Karpas-422 (cell line): ENCODE measurements around the gene FOXO3B. TPM values are rescaled to one million over a fixed set of nuclear protein-coding genes. Genes with fewer than 3 reads are reported as not detected.
"Not testable (repeated sequence)": the region's sequence is repeated elsewhere in the genome, so short reads cannot be mapped to it uniquely, and the experiment has no call there.

Experiments used
- DNase-seq: peaks from one replicate; pipeline ENCODE4 v3.0.0-alpha.2; 2015
- H2AFZ ChIP-seq: fragments of 200-600 bp; sonication (generic); 2 replicates; pipeline ENCODE4 v1.6.1; 2014; ENCODE audit warnings: antibody characterized with exemption, low read length, mixed read lengths
- H3K27ac ChIP-seq: fragments of 200-600 bp; sonication (generic); 2 replicates; pipeline ENCODE4 v1.5.1; 2014; ENCODE audit warnings: mild to moderate bottlenecking, low read length, moderate library complexity
- H3K27me3 ChIP-seq: fragments of 200-600 bp; sonication (generic); 2 replicates; pipeline ENCODE4 v1.6.1; 2014; ENCODE audit warnings: low read length, mixed read lengths
- H3K36me3 ChIP-seq: fragments of 200-600 bp; sonication (generic); 2 replicates; pipeline ENCODE4 v1.6.1; 2014; ENCODE audit warnings: low read length, mixed read lengths; ENCODE audit not compliant: insufficient read depth
- H3K4me1 ChIP-seq: fragments of 200-600 bp; sonication (generic); 2 replicates; pipeline ENCODE4 v1.6.1; 2014; ENCODE audit warnings: mild to moderate bottlenecking, low read length, mixed read lengths
- H3K4me2 ChIP-seq: fragments of 200-600 bp; sonication (generic); 2 replicates; pipeline ENCODE4 v1.6.1; 2014; ENCODE audit warnings: low read length, low read depth, mild to moderate bottlenecking; ENCODE audit not compliant: poor library complexity, severe bottlenecking
- H3K4me3 ChIP-seq: fragments of 200-600 bp; sonication (generic); 2 replicates; pipeline ENCODE4 v1.5.1; 2014; ENCODE audit warnings: mild to moderate bottlenecking, antibody characterized with exemption, low read length, mixed read lengths
- H3K79me2 ChIP-seq: fragments of 200-600 bp; sonication (generic); 2 replicates; pipeline ENCODE4 v1.6.1; 2014; ENCODE audit warnings: mild to moderate bottlenecking, low read length, mixed read lengths
- H3K9ac ChIP-seq: fragments of 200-600 bp; sonication (generic); 2 replicates; pipeline ENCODE4 v1.6.0; 2014; ENCODE audit warnings: low read length
- H3K9me2 ChIP-seq: fragments of 200-600 bp; sonication (generic), shearing (Covaris generic); replicated peaks from 2 replicates; pipeline ENCODE4 v1.6.0; 2014; ENCODE audit warnings: mild to moderate bottlenecking, low read length, moderate library complexity; ENCODE audit not compliant: insufficient read depth
- H3K9me3 ChIP-seq: fragments of 300-700, 200-600 bp; sonication (generic); 2 replicates; pipeline ENCODE4 v1.6.1; 2014; ENCODE audit warnings: low read length, mixed read lengths
- H4K20me1 ChIP-seq: fragments of 200-600 bp; sonication (generic); 2 replicates; pipeline ENCODE4 v1.6.1; 2014; ENCODE audit warnings: mild to moderate bottlenecking, antibody characterized with exemption, low read length, low read depth; ENCODE audit not compliant: insufficient read depth
- total RNA-seq: library from RNA; depleted of rRNA; stranded (reverse); fragments of >200 nt; shearing (Covaris generic); gene quantifications from 2 replicates; pipeline ENCODE4 v1.2.3, GENCODE V29; 2014; ENCODE audit warnings: low replicate concordance

FOXO3B gene
- total RNA-seq, 1 experiment from 2014 or later: 3.8 TPM

DNA sequence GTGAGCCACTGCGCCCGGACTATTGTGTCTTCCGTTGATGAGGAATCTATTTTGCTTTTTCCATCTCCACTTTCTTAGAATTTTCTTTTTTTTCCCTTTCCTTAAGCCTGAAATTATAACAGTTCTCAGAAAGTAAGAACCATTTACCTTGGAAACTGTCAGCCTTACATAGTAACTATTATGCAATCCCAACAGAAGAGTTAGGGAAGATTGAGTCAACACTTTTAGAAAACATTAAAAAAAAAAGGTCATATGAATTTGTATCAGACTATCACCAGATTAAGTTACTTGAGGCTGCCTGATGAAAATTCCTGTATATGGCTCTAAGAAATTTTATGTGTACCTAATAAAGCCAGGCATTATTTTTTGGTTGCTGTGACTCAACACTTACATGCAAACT, 26.1 kb upstream of the FOXO3B start:
- not testable (repeated sequence) for H3K9ac ChIP-seq

DNA sequence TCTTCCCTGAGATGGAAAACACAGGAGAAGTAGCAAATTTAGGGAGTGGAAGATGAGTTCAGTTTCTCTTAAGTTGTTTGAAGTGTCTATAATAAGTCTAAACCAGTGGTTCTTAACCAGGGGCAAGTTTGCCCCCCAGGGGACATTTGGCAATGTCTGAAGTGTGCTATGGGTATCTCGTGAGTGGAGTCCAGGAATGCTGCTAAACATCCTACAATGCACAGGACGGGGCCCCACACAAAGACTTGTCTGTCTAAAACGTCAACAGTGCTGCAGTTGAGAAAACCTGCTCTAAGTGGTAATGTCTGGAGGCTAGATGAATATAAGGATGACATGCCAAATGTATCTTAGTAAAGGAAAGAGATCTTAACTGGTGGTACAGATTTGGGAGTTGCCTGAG, 23.8 kb upstream of the FOXO3B start:
- not testable (repeated sequence) for DNase-seq, H3K4me2 ChIP-seq, H3K27me3 ChIP-seq, H2AFZ ChIP-seq, H3K36me3 ChIP-seq, H3K27ac ChIP-seq, H4K20me1 ChIP-seq, H3K9me2 ChIP-seq, H3K4me1 ChIP-seq, H3K4me3 ChIP-seq, H3K79me2 ChIP-seq, H3K9ac ChIP-seq, H3K9me3 ChIP-seq

More for the DNA sequence above, 26.1 kb upstream of the FOXO3B start:
- H3K27me3 ChIP-seq, H3K4me2 ChIP-seq, H3K9me3 ChIP-seq, H3K79me2 ChIP-seq, H4K20me1 ChIP-seq, H3K9me2 ChIP-seq, H3K4me3 ChIP-seq, H3K4me1 ChIP-seq, H3K36me3 ChIP-seq, DNase-seq, H3K27ac ChIP-seq, H2AFZ ChIP-seq: not testable (repeated sequence)

- H3K79me2 ChIP-seq, H4K20me1 ChIP-seq, H3K9me3 ChIP-seq, H3K36me3 ChIP-seq, H3K9me2 ChIP-seq, H3K4me1 ChIP-seq, H3K27ac ChIP-seq, H3K27me3 ChIP-seq: not testable (repeated sequence)
- DNase-seq: peak; percentile 41
- peak overlapping the region; percentile 89 for H2AFZ ChIP-seq
- peak overlapping the region; percentile 67 for H3K9ac ChIP-seq
- H3K4me3 ChIP-seq: peak overlapping the region; percentile 71
- peak overlapping the region; percentile 72 for H3K4me2 ChIP-seq
These were observed 16.5 kb upstream of the FOXO3B start for GRCh38 chr17:18698473-18699103.

DNA sequence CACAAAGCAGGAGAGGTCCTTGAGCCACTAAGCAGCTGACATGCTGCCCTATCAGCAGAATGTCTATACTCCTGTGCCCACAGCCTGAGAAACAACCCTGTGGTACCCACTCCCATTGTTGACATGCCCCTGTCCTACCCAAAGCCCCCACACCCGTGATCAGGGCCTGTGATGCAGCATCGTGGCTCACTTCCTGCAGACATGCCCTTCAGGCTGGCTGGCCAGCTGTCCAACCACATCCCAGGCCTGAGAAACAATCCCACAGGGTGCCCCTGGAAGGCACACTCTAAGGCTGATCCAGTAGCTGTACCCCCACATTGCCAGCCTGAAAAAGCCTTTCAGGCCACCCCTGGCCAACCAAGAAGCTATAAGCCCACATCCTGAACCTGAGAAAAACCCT, 13.0 kb upstream of the FOXO3B start:
- H3K4me2 ChIP-seq, H3K27ac ChIP-seq, H3K79me2 ChIP-seq, H3K27me3 ChIP-seq, H3K9ac ChIP-seq, H3K9me2 ChIP-seq, H3K9me3 ChIP-seq, H2AFZ ChIP-seq, H4K20me1 ChIP-seq, H3K4me3 ChIP-seq, H3K36me3 ChIP-seq, DNase-seq, H3K4me1 ChIP-seq: not testable (repeated sequence)

- H3K4me1 ChIP-seq, H3K27me3 ChIP-seq, H3K27ac ChIP-seq, H3K9me3 ChIP-seq, H3K79me2 ChIP-seq, H3K36me3 ChIP-seq, H3K9me2 ChIP-seq, H4K20me1 ChIP-seq: not testable (repeated sequence)
- peak; percentile 44 for DNase-seq
- peak overlapping the region; percentile 80 for H3K9ac ChIP-seq
- peak overlapping the region; percentile 71; the same call in 1 of the 2 replicates for H2AFZ ChIP-seq
- H3K4me2 ChIP-seq: peak overlapping the region; percentile 63
- H3K4me3 ChIP-seq: peak overlapping the region; percentile 69
These were observed 554 bp upstream of the FOXO3B start for GRCh38 chr17:18682668-18683067.

DNA sequence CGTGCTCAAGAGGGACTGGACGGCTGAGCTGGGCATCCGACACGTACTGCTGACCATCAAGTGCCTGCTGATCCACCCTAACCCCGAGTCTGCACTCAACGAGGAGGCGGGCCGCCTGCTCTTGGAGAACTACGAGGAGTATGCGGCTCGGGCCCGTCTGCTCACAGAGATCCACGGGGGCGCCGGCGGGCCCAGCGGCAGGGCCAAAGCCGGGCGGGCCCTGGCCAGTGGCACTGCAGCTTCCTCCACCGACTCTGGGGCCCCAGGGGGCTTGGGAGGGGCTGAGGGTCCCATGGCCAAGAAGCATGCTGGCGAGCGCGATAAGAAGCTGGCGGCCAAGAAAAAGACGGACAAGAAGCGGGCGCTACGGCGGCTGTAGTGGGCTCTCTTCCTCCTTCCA, 4.7 kb downstream of the FOXO3B start:
- H3K4me3 ChIP-seq, DNase-seq: not testable (repeated sequence)

GRCh38 chr17:18676928-18677327, 5.2 kb downstream of the FOXO3B start:
- peaks cover 13% of the 10 kb centered on the region for H3K36me3 ChIP-seq
- not testable (repeated sequence) for H3K4me2 ChIP-seq, H3K9me3 ChIP-seq, H3K27me3 ChIP-seq, H2AFZ ChIP-seq, H3K9me2 ChIP-seq, H3K4me3 ChIP-seq, H3K27ac ChIP-seq, H3K79me2 ChIP-seq, DNase-seq, H3K9ac ChIP-seq, H3K4me1 ChIP-seq, H4K20me1 ChIP-seq

More for the DNA sequence above, 4.7 kb downstream of the FOXO3B start:
- H3K4me2 ChIP-seq, H2AFZ ChIP-seq, H3K9me3 ChIP-seq, H4K20me1 ChIP-seq, H3K79me2 ChIP-seq, H3K9me2 ChIP-seq, H3K27ac ChIP-seq, H3K9ac ChIP-seq, H3K4me1 ChIP-seq, H3K27me3 ChIP-seq: not testable (repeated sequence)
- H3K36me3 ChIP-seq: peaks cover 13% of the 10 kb centered on the region

GRCh38 chr17:18672395-18673227, 9.5 kb downstream of the FOXO3B start:
- not testable (repeated sequence) for H3K4me1 ChIP-seq, H3K9ac ChIP-seq

More at GRCh38 chr17:18672395-18673227, 9.5 kb downstream of the FOXO3B start:
- peaks cover 31% of the 10 kb centered on the region for H3K36me3 ChIP-seq
- not testable (repeated sequence) for H3K79me2 ChIP-seq, H3K27me3 ChIP-seq, H3K27ac ChIP-seq, H4K20me1 ChIP-seq, H3K4me3 ChIP-seq, H3K9me3 ChIP-seq, H3K4me2 ChIP-seq, DNase-seq, H2AFZ ChIP-seq, H3K9me2 ChIP-seq
